ENCODE measurements around the gene QSOX2. TPM values are rescaled to one million over a fixed set of nuclear protein-coding genes. Genes with fewer than 3 reads are reported as not detected.

The QSOX2 gene
- total RNA-seq, 3 donors from 2014 or later (not counting 1 experiment from before 2014, with no cell fraction given), result 10.8 to 16.7 (median 16.6) TPM

DNA sequence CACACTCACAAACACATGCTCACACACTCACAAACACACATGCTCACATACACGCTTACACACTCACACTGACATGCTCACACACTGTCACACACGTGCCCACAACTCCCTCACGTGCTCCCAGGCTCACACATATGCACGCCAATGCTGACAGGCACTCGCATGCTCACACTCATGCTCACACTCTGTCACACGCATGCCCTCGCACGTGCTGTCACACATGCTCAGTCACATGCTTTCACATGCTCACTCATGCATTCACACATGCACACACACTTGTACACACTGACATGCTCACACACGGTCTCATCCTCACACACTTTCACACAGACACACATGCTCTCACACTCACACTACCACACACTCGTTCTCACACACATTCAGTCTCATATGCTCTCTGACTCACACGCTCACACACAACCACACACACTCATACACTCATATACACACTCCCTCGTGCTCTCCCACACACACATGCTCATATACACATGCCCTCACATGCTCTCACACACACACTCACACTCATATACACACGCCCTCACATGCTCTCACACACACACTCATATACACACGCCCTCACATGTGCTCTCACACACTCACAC, 48.0 kb upstream of the QSOX2 start:
- Histone ChIP-seq H3K36me3 (ENCODE audit: control insufficient read depth, insufficient read depth, low read length) (no peaks in the 10 kb centered on the region), H3K9me3 (ENCODE audit: control insufficient read depth, insufficient read depth, low read length) (no peaks in the 10 kb centered on the region), H3K4me3 (ENCODE audit: low read length) (no peak overlapping the region), H3K27me3 (ENCODE audit: control insufficient read depth, insufficient read depth, low read length) (no peaks in the 10 kb centered on the region), H3K27ac (ENCODE audit: low read length) (no peak overlapping the region), H3K4me1 (ENCODE audit: control insufficient read depth, insufficient read depth, low read length) (no peaks in the 10 kb centered on the region)
- Mint-ChIP-seq H3K36me3 (no peaks in the 10 kb centered on the region), H3K4me1 (no peaks in the 10 kb centered on the region), H3K27me3 (ENCODE audit: low read depth in 2 of 2) (no peaks in the 10 kb centered on the region), H3K9me3 (no peaks in the 10 kb centered on the region), H3K27ac (no peak overlapping the region), H3K4me3 (no peak overlapping the region)
- WGBS (ENCODE audit: insufficient coverage), result 87% methylated on average over 14 of the region's 14 CpGs
- TF ChIP-seq CTCF (IDR thresholded peaks at IDR 0.05), result no peak
- ATAC-seq, result no peak
- no peak for DNase-seq
- intact Hi-C loops (cut with micrococcal nuclease), result no loop called here

DNA sequence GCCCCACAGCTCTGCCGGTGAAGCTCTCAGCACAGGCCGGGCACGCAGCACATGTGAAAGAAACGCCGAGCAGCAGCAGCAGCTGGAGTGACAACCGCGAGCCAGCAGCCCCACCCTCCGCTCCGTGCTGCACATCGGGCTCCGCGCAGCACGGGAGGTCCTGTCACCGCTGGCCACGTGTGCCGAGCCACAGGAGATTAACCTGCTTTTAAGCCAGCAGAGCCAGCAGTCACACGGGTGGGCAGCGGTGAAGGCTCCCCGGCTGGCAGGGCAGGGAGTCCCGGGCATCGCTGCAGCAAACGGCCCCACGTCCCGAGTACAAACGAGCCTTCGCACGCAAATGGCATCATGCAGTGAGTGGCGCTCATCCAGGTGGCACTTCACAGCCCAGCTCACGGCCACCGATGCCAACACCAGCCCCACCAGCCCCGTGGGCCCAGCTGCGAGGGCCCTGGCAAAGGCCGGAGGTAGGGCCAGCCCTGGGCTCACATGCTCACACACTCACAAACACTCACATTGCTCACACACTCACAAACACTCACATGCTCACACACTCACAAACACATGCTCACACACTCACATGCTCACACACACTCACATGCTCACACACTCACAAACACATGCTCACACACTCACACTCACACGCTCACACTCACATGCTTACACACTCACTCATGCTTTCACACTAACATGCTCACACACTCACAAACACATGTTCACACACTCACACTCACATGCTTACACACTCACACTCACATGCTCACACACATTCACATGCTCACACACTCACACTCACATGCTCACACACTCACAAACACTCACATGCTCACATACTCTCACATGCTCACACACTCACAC, 47.2 kb upstream of the QSOX2 start:
- Mint-ChIP-seq H3K4me1 (no peaks in the 10 kb centered on the region), H3K27me3 (ENCODE audit: low read depth in 2 of 2) (no peaks in the 10 kb centered on the region), H3K4me3 (no peak overlapping the region), H3K9me3 (no peaks in the 10 kb centered on the region), H3K27ac (no peak overlapping the region), H3K36me3 (no peaks in the 10 kb centered on the region)
- DNase-seq (no peak), ATAC-seq (no peak)
- H3K27me3 ChIP-seq (ENCODE audit: control insufficient read depth, insufficient read depth, low read length), result no peaks in the 10 kb centered on the region
- no peak overlapping the region for H3K4me3 ChIP-seq (ENCODE audit: low read length)
- H3K4me1 ChIP-seq (ENCODE audit: control insufficient read depth, insufficient read depth, low read length), result no peaks in the 10 kb centered on the region
- H3K9me3 ChIP-seq (ENCODE audit: control insufficient read depth, insufficient read depth, low read length), result no peaks in the 10 kb centered on the region
- no peak for TF ChIP-seq CTCF (IDR thresholded peaks at IDR 0.05)
- H3K36me3 ChIP-seq (ENCODE audit: control insufficient read depth, insufficient read depth, low read length), result no peaks in the 10 kb centered on the region
- no peak overlapping the region for H3K27ac ChIP-seq (ENCODE audit: low read length)
- 92% methylated on average over 34 of the region's 34 CpGs for WGBS (ENCODE audit: insufficient coverage)
- intact Hi-C loops (cut with micrococcal nuclease), result no loop called here

GRCh38 chr9:136292026-136292538, 46.5 kb upstream of the QSOX2 start:
- 91% methylated on average over 19 of the region's 19 CpGs for WGBS (ENCODE audit: insufficient coverage)
- no peak for DNase-seq

More at GRCh38 chr9:136292026-136292538, 46.5 kb upstream of the QSOX2 start:
- Histone ChIP-seq H3K27me3 (ENCODE audit: control insufficient read depth, insufficient read depth, low read length) (no peaks in the 10 kb centered on the region), H3K27ac (ENCODE audit: low read length) (no peak overlapping the region), H3K4me3 (ENCODE audit: low read length) (no peak overlapping the region), H3K9me3 (ENCODE audit: control insufficient read depth, insufficient read depth, low read length) (no peaks in the 10 kb centered on the region), H3K4me1 (ENCODE audit: control insufficient read depth, insufficient read depth, low read length) (no peaks in the 10 kb centered on the region), H3K36me3 (ENCODE audit: control insufficient read depth, insufficient read depth, low read length) (no peaks in the 10 kb centered on the region)
- intact Hi-C loops (cut with micrococcal nuclease), result no loop called here
- Mint-ChIP-seq H3K4me3 (no peak overlapping the region), H3K4me1 (no peaks in the 10 kb centered on the region), H3K9me3 (no peaks in the 10 kb centered on the region), H3K27ac (no peak overlapping the region), H3K36me3 (no peaks in the 10 kb centered on the region), H3K27me3 (ENCODE audit: low read depth in 2 of 2) (no peaks in the 10 kb centered on the region)
- no peak for ATAC-seq
- no peak for TF ChIP-seq CTCF (IDR thresholded peaks at IDR 0.05)
